ENCODE results near the gene MSL3B.

Gene MSL3B

DNA sequence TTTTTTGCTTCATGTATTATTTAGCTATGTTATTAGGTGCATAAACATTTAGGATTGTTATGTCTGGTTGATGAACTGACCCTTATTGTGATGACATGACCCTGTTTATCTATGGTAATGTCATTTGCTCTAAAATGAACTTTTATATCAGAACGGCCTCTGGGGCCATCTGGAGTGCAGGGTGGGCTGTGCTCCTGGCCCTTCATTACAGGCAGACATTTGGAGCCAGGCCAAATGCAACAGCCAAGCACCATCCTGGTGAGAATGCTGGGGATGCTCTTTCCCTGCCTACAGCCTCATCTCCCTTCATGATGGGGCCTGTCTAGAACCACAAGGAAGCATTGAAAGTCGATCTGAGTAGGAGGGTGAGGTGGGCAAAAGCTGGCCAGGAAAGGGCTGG is 51.9 kb downstream of the MSL3B start:
- in situ Hi-C loops (cut with MboI) (no loop called here), intact Hi-C loops (cut with micrococcal nuclease) (no loop called here)
- Histone ChIP-seq H3K9ac (ENCODE audit: insufficient read depth in 1 of 2, low read depth in 2 of 2, low read length in 2 of 2) (no peak overlapping the region), H2AFZ (ENCODE audit: low read depth, low read length) (no peak overlapping the region), H3K27ac (ENCODE audit: extremely low read depth, low read depth, low read length) (no peak overlapping the region), H3K4me1 (replicated peaks in 1 of 2; ENCODE audit: control insufficient read depth in 2 of 2, insufficient read depth in 2 of 2, low read length in 2 of 2) (no peaks in the 10 kb centered on the region; a peak in 1 of 5 replicates), H3K4me2 (ENCODE audit: insufficient read depth, low read length) (no peak overlapping the region), H3K27me3 (ENCODE audit: control insufficient read depth in 2 of 2, insufficient read depth in 2 of 2, low read length in 2 of 2) (peaks cover 0 to 40% of the 10 kb centered on the region in 2 experiments; a peak in 3 of 5 replicates), H3K4me3 (no peak overlapping the region), H3K79me2 (ENCODE audit: control insufficient read depth, insufficient read depth, low read length) (no peaks in the 10 kb centered on the region), H3K36me3 (ENCODE audit: control insufficient read depth, insufficient read depth, low read length) (no peaks in the 10 kb centered on the region), H4K20me1 (replicated peaks; ENCODE audit: control insufficient read depth, insufficient read depth, low read length) (no peaks in the 10 kb centered on the region; the same call in 1 of the 2 replicates), H3K9me3 (replicated peaks; ENCODE audit: control insufficient read depth, insufficient read depth, low read depth, low read length) (no peaks in the 10 kb centered on the region), H3K9me1 (ENCODE audit: control insufficient read depth, insufficient read depth, low read length) (no peaks in the 10 kb centered on the region)
- WGBS (ENCODE audit: insufficient coverage, low coverage, missing lambda C conversion rate) = 0% methylated on average over 2 of the region's 2 CpGs
- no peak for DNase-seq (ENCODE audit: extremely low read depth in 1 of 4, low spot score in 3 of 4)
- no peak for ATAC-seq
- no peak for FAIRE-seq
- ChIA-PET CTCF (ENCODE audit: low intra/inter-chr PET ratio) (no interaction called here), POLR2A (no interaction called here)
- BruUV-seq (replicated peaks) = no TSS peak
- TF ChIP-seq DACH1 (IDR thresholded peaks at IDR 0.05; ENCODE audit: partially characterized antibody) (no peak), SIX5 (IDR thresholded peaks at IDR 0.05; ENCODE audit: borderline replicate concordance in 1 of 2, insufficient read depth in 1 of 2, low read depth in 1 of 2, low read length in 2 of 2) (no peak), RBFOX2 (IDR thresholded peaks at IDR 0.05; ENCODE audit: low read depth, low read length) (no peak), POLR2H (tag; IDR thresholded peaks at IDR 0.05; ENCODE audit: low read depth) (no peak), KLF6 (CRISPR knock-in tag; IDR thresholded peaks at IDR 0.05; ENCODE audit: borderline replicate concordance) (no peak), HMG20A (CRISPR knock-in tag; conservative IDR thresholded peaks at IDR 0.05) (no peak), STAT5A (IDR thresholded peaks at IDR 0.05; ENCODE audit: borderline replicate concordance, low read length) (no peak), U2AF1 (optimal IDR thresholded peaks at IDR 0.05; ENCODE audit: low read depth, low read length) (no peak)
- TF ChIP-seq, protein P1, sequence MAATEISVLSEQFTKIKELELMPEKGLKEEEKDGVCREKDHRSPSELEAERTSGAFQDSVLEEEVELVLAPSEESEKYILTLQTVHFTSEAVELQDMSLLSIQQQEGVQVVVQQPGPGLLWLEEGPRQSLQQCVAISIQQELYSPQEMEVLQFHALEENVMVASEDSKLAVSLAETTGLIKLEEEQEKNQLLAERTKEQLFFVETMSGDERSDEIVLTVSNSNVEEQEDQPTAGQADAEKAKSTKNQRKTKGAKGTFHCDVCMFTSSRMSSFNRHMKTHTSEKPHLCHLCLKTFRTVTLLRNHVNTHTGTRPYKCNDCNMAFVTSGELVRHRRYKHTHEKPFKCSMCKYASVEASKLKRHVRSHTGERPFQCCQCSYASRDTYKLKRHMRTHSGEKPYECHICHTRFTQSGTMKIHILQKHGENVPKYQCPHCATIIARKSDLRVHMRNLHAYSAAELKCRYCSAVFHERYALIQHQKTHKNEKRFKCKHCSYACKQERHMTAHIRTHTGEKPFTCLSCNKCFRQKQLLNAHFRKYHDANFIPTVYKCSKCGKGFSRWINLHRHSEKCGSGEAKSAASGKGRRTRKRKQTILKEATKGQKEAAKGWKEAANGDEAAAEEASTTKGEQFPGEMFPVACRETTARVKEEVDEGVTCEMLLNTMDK (IDR thresholded peaks at IDR 0.05; ENCODE audit: borderline replicate concordance, insufficient read depth, low read depth, low read length, poor library complexity, severe bottlenecking) = no peak
- TF ChIP-seq, protein P2, sequence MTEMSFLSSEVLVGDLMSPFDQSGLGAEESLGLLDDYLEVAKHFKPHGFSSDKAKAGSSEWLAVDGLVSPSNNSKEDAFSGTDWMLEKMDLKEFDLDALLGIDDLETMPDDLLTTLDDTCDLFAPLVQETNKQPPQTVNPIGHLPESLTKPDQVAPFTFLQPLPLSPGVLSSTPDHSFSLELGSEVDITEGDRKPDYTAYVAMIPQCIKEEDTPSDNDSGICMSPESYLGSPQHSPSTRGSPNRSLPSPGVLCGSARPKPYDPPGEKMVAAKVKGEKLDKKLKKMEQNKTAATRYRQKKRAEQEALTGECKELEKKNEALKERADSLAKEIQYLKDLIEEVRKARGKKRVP (CRISPR knock-in tag; IDR thresholded peaks at IDR 0.05) = no peak
- TF ChIP-seq, protein P3, sequence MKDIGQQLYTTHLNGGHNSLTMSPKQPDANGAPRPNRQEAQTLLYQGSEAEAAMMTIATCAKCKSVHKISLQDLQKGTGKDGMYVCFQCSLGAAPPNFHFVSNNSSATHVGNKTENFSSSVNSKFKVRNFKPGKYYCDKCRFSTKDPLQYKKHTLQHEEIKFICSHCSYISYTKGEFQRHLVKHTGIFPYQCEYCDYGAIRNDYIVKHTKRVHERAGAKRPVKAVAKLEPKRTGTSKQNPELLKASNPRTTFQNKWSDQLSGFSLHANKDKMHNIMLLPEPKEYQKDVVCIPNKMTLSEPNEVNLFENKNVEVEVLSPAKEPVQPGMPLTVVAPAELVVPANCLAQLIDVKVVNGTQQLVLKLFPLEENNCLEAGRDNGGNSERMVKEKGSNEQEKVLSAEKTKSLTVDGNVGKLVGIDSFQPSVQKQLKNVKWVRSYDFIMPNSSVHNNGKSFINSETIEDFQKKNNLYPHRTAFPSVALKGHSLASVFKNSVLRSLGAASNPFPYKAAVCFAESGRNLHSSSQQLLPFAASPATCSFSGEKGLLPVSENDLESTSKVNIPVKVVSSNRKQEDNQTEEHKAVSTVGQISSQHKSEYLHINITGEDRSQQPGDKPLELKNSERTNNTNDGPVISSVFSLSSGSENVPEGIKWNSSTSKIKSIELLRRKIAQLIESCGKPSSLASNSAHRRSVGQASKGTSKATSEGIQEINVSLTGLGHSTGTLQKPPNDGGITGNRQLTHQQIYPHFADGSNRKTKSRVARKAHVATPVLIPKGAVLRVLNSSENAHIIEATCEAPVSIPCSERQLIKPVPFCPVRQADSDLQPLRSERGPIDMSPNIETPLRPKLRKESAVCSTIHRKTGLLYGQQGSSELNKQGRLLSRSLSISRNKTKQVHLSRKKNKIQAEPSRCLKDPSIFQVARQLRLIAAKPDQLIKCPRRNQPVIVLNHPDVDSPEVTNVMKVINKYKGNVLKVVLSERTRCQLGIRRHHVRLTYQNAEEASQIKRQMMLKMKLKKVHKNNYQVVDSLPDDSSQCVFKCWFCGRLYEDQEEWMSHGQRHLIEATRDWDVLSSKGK (CRISPR knock-in tag; IDR thresholded peaks at IDR 0.05) = no peak
- TF ChIP-seq, protein P4, sequence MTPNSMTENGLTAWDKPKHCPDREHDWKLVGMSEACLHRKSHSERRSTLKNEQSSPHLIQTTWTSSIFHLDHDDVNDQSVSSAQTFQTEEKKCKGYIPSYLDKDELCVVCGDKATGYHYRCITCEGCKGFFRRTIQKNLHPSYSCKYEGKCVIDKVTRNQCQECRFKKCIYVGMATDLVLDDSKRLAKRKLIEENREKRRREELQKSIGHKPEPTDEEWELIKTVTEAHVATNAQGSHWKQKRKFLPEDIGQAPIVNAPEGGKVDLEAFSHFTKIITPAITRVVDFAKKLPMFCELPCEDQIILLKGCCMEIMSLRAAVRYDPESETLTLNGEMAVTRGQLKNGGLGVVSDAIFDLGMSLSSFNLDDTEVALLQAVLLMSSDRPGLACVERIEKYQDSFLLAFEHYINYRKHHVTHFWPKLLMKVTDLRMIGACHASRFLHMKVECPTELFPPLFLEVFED (CRISPR knock-in tag; conservative IDR thresholded peaks at IDR 0.05) = no peak
- TF ChIP-seq, protein P5, sequence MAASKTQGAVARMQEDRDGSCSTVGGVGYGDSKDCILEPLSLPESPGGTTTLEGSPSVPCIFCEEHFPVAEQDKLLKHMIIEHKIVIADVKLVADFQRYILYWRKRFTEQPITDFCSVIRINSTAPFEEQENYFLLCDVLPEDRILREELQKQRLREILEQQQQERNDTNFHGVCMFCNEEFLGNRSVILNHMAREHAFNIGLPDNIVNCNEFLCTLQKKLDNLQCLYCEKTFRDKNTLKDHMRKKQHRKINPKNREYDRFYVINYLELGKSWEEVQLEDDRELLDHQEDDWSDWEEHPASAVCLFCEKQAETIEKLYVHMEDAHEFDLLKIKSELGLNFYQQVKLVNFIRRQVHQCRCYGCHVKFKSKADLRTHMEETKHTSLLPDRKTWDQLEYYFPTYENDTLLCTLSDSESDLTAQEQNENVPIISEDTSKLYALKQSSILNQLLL (CRISPR knock-in tag; IDR thresholded peaks at IDR 0.05; ENCODE audit: borderline replicate concordance) = no peak

All from K562 (cell line).